ENCODE results near the gene MSMO1. TPM values are rescaled to one million over a fixed set of nuclear protein-coding genes. Genes with fewer than 3 reads are reported as not detected.

Gene MSMO1
- total and polyA plus RNA-seq, 10 of the 15 experiments (the other 5 are each of a cell fraction or from before 2014, with no cell fraction given), result 63.6 to 168 (median 105) TPM

DNA sequence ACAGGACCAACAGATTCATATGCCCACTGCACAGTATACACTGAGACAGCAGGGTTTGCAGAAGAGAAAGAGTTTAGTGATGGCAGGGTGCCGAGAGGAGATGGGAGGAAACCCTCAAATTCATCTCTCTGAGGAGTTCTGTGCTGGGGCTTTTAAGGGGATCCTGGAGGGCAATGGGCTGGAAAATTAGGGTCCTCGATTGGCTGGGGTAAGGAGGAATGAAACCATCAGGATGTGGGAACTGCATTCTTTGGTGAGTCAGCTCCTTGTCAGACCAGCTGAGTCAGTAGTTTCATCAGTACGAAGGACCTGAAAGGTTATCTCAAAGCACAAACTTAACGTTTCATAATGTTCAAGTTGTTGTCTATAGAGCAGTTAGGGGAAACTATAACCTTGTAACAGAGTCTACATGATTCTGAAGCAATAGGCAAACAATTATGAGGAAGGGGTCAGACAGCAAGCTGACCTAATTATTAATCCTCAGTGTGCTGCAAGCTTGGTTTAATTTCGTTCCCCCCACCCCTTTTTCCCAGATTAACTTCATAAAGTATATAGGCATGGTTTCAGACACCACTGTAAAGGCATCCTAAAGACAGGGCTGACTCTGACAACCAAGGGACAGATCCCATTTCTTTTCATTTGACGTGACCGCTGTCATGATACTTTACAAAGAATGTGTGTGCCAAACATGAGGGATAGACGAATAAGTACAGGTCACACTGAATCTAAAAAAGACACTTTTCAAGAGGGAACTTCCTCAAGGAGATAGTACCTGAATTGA, 1.5 kb upstream of the MSMO1 start:
- H3K27ac ChIP-seq (ENCODE audit: control insufficient read depth, insufficient read depth), result no peak overlapping the region
- no peak for FAIRE-seq

More for the DNA sequence above, 1.5 kb upstream of the MSMO1 start:
- ChIA-PET POLR2A (interaction anchor here (0.7 to 1.4 kb wide), 4 partner anchors 9 to 116 kb away, joined by 3 read pairs; no protein-coding TSS in a partner anchor), SMC1A (ENCODE audit: uncharacterized antibody, unreplicated experiment) (interaction anchor here (0.6 to 4.5 kb wide), 9 partner anchors 10 to 384 kb away, joined by 3 to 17 read pairs (median 6); no protein-coding TSS in a partner anchor), RAD21 (ENCODE audit: unreplicated experiment) (interaction anchor here (1.9 to 2.6 kb wide), 2 partner anchors 31 to 117 kb away, joined by 8 to 11 read pairs; no protein-coding TSS in a partner anchor), CTCF (interaction anchor here (0.9 to 2.3 kb wide), 8 partner anchors 11 to 195 kb away, joined by 3 to 10 read pairs (median 4); no protein-coding TSS in a partner anchor)
- peaks cover 35% of the 10 kb centered on the region for H3K79me2 ChIP-seq (ENCODE audit: control insufficient read depth, insufficient read depth, low read length)
- no TSS peak for BruUV-seq (replicated peaks)
- H2AFZ ChIP-seq (ENCODE audit: control insufficient read depth, low read depth, low read length), result no peak overlapping the region
- in situ Hi-C loops (cut with MboI) (no loop called here), intact Hi-C loops (cut with micrococcal nuclease; ENCODE audit: unreplicated experiment) (loop anchor here (2.0 to 5.0 kb wide), 3 partner anchors 119 to 214 kb away; partner anchors contain the start of genes KLHL2 and TMEM192)
- peak overlapping the region; percentile 58 for H3K4me3 ChIP-seq
- TF ChIP-seq, protein P1, sequence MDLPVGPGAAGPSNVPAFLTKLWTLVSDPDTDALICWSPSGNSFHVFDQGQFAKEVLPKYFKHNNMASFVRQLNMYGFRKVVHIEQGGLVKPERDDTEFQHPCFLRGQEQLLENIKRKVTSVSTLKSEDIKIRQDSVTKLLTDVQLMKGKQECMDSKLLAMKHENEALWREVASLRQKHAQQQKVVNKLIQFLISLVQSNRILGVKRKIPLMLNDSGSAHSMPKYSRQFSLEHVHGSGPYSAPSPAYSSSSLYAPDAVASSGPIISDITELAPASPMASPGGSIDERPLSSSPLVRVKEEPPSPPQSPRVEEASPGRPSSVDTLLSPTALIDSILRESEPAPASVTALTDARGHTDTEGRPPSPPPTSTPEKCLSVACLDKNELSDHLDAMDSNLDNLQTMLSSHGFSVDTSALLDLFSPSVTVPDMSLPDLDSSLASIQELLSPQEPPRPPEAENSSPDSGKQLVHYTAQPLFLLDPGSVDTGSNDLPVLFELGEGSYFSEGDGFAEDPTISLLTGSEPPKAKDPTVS (IDR thresholded peaks at IDR 0.05; ENCODE audit: low read depth, low read length), result no peak
- peak; percentile 54 for TF ChIP-seq BACH1 (IDR thresholded peaks at IDR 0.05; ENCODE audit: borderline replicate concordance)
- peak overlapping the region; percentile 19 for H3K4me2 ChIP-seq (ENCODE audit: control insufficient read depth, insufficient read depth)
- peaks cover 2% of the 10 kb centered on the region; the same call in 1 of the 3 replicates for H3K9me3 ChIP-seq (replicated peaks; ENCODE audit: control insufficient read depth, insufficient read depth, low read length)
- ATAC-seq (no peak), DNase-seq (ENCODE audit: low read depth, low spot score) (no peak)
- peaks cover 4% of the 10 kb centered on the region for H3K4me1 ChIP-seq (ENCODE audit: control insufficient read depth, insufficient read depth, low read length)
- no peaks in the 10 kb centered on the region for H3K36me3 ChIP-seq (ENCODE audit: control insufficient read depth in 2 of 2, insufficient read depth in 2 of 2, low read length in 1 of 2)
- no peaks in the 10 kb centered on the region for H3K27me3 ChIP-seq (replicated peaks in 1 of 2; ENCODE audit: control insufficient read depth in 2 of 2, insufficient read depth in 2 of 2, low read length in 1 of 2)
- no peak overlapping the region for H3K9ac ChIP-seq (ENCODE audit: control insufficient read depth, insufficient read depth, low read length)
- no peaks in the 10 kb centered on the region for H4K20me1 ChIP-seq (ENCODE audit: control insufficient read depth, insufficient read depth)
- WGBS (ENCODE audit: insufficient coverage, insufficient replicate concordance, low lambda C conversion rate, missing lambda C conversion rate), result 53% methylated on average over 8 of the region's 8 CpGs

Measured in GM12878 (cell line).